Measurements from ENCODE around the gene GPR31.

- no peak for TF ChIP-seq POLR2AphosphoS5 (IDR thresholded peaks at IDR 0.05; ENCODE audit: low read depth, low read length)
- TF ChIP-seq, protein P1, sequence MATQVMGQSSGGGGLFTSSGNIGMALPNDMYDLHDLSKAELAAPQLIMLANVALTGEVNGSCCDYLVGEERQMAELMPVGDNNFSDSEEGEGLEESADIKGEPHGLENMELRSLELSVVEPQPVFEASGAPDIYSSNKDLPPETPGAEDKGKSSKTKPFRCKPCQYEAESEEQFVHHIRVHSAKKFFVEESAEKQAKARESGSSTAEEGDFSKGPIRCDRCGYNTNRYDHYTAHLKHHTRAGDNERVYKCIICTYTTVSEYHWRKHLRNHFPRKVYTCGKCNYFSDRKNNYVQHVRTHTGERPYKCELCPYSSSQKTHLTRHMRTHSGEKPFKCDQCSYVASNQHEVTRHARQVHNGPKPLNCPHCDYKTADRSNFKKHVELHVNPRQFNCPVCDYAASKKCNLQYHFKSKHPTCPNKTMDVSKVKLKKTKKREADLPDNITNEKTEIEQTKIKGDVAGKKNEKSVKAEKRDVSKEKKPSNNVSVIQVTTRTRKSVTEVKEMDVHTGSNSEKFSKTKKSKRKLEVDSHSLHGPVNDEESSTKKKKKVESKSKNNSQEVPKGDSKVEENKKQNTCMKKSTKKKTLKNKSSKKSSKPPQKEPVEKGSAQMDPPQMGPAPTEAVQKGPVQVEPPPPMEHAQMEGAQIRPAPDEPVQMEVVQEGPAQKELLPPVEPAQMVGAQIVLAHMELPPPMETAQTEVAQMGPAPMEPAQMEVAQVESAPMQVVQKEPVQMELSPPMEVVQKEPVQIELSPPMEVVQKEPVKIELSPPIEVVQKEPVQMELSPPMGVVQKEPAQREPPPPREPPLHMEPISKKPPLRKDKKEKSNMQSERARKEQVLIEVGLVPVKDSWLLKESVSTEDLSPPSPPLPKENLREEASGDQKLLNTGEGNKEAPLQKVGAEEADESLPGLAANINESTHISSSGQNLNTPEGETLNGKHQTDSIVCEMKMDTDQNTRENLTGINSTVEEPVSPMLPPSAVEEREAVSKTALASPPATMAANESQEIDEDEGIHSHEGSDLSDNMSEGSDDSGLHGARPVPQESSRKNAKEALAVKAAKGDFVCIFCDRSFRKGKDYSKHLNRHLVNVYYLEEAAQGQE (IDR thresholded peaks at IDR 0.05; ENCODE audit: insufficient read depth in 1 of 2, low read depth in 2 of 2, low read length in 2 of 2) = no peak
- TF ChIP-seq TAF1 (IDR thresholded peaks at IDR 0.05; ENCODE audit: borderline replicate concordance, insufficient read depth, low read length) = no peak
These were observed 43.0 kb upstream of the GPR31 start for GRCh38 chr6:167200806-167201205.
